Hepatocyte (in vitro differentiated cells): ENCODE measurements around the gene KIAA0040.

ENCODE experiments used
- EZH2 ChIP-seq: fragments of 200-600 bp; sonication (generic); IDR thresholded peaks from 2 replicates; pipeline ENCODE4 v1.6.1; 2016; ENCODE audit warnings: antibody characterized with exemption, mild to moderate bottlenecking, borderline replicate concordance
- EZH2phosphoT487 ChIP-seq: fragments of 200-600 bp; sonication (generic); IDR thresholded peaks from one replicate; pipeline ENCODE4 v1.6.1; 2018; ENCODE audit warnings: antibody characterized with exemption, mild to moderate bottlenecking, low read depth, moderate library complexity; ENCODE audit not compliant: unreplicated experiment, severe bottlenecking
- TF ChIP-seq, protein P1 (sequence below): fragments of 200-600 bp; sonication (generic); IDR thresholded peaks from 2 replicates; pipeline ENCODE4 v1.5.1; 2016; ENCODE audit warnings: antibody characterized with exemption, mild to moderate bottlenecking; ENCODE audit not compliant: poor library complexity

GRCh38 chr1:175162955-175163354 lies 29.6 kb downstream of the KIAA0040 start:
- TF ChIP-seq, protein P1, sequence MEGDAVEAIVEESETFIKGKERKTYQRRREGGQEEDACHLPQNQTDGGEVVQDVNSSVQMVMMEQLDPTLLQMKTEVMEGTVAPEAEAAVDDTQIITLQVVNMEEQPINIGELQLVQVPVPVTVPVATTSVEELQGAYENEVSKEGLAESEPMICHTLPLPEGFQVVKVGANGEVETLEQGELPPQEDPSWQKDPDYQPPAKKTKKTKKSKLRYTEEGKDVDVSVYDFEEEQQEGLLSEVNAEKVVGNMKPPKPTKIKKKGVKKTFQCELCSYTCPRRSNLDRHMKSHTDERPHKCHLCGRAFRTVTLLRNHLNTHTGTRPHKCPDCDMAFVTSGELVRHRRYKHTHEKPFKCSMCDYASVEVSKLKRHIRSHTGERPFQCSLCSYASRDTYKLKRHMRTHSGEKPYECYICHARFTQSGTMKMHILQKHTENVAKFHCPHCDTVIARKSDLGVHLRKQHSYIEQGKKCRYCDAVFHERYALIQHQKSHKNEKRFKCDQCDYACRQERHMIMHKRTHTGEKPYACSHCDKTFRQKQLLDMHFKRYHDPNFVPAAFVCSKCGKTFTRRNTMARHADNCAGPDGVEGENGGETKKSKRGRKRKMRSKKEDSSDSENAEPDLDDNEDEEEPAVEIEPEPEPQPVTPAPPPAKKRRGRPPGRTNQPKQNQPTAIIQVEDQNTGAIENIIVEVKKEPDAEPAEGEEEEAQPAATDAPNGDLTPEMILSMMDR: no peak
- TF ChIP-seq EZH2 (no peak), EZH2phosphoT487 (no peak)
